H1 (cell line): ENCODE measurements around the gene PVALB. TPM values are rescaled to one million over a fixed set of nuclear protein-coding genes. Genes with fewer than 3 reads are reported as not detected.

Experiments
- ATF2 ChIP-seq: IDR thresholded peaks from 2 replicates; pipeline ENCODE4 v1.6.1; 2012; ENCODE audit warnings: low read length, inconsistent platforms
- CHD7 ChIP-seq: fragments of 300-600 bp; sonication (generic); IDR thresholded peaks from 2 replicates; pipeline ENCODE4 v1.7.1; 2012; ENCODE audit warnings: low read length, moderate library complexity, mild to moderate bottlenecking, inconsistent platforms; ENCODE audit not compliant: insufficient replicate concordance
- RBBP5 ChIP-seq: IDR thresholded peaks from 2 replicates; pipeline ENCODE4 v1.7.1; 2012; ENCODE audit warnings: low read depth, mild to moderate bottlenecking, inconsistent platforms, low read length, moderate library complexity, borderline replicate concordance
- SAP30 ChIP-seq: fragments of 300-600 bp; sonication (generic); IDR thresholded peaks from 2 replicates; pipeline ENCODE4 v1.7.1; 2012; ENCODE audit warnings: low read length, moderate library complexity, mild to moderate bottlenecking, inconsistent platforms; ENCODE audit not compliant: insufficient read depth, insufficient replicate concordance
- SIX5 ChIP-seq: IDR thresholded peaks from 2 replicates; pipeline ENCODE4 v1.6.1; 2011; ENCODE audit warnings: mild to moderate bottlenecking, low read depth, low read length
- SP1 ChIP-seq: IDR thresholded peaks from 2 replicates; pipeline ENCODE4 v1.6.1; 2011; ENCODE audit warnings: low read depth, low read length
- TCF12 ChIP-seq: IDR thresholded peaks from 2 replicates; pipeline ENCODE4 v1.6.1; 2011; ENCODE audit warnings: low read depth, mild to moderate bottlenecking, low read length
- TEAD4 ChIP-seq: IDR thresholded peaks from 2 replicates; pipeline ENCODE4 v1.6.1; 2012; ENCODE audit warnings: low read depth, low read length, inconsistent platforms, mixed read lengths
- polyA plus RNA-seq, 7 experiments: library from polyadenylated mRNA; depleted of rRNA in 3 of 7; stranded (reverse) in 5 of 7; unstranded in 2 of 7; fragments of >200 nt in 5 of 7; fragments of 200-250 nt in 2 of 7; gene quantifications; 1 replicate in 5 of 7; 2 replicates in 1 of 7; 4 replicates in 1 of 7; pipeline versions ENCODE4 v1.2.1 to v1.2.3, GENCODE V29; 2011 to 2013; ENCODE audit warnings: missing spikeins in 2 of 7, mixed read lengths in 2 of 7
- total RNA-seq: library from RNA; stranded (reverse); fragmentation: NEBNext Ultra II Directional; extraction: Animal tissue kit (Norgen Biotek cat#: 25700); gene quantifications from 2 replicates; pipeline ENCODE4 v1.2.1, GENCODE V29; 2021

Gene PVALB
- total and polyA plus RNA-seq, 2 of the 8 experiments (the other 6 are each of a cell fraction or from before 2014, with no cell fraction given) = 1.7 to 5.4 TPM

DNA sequence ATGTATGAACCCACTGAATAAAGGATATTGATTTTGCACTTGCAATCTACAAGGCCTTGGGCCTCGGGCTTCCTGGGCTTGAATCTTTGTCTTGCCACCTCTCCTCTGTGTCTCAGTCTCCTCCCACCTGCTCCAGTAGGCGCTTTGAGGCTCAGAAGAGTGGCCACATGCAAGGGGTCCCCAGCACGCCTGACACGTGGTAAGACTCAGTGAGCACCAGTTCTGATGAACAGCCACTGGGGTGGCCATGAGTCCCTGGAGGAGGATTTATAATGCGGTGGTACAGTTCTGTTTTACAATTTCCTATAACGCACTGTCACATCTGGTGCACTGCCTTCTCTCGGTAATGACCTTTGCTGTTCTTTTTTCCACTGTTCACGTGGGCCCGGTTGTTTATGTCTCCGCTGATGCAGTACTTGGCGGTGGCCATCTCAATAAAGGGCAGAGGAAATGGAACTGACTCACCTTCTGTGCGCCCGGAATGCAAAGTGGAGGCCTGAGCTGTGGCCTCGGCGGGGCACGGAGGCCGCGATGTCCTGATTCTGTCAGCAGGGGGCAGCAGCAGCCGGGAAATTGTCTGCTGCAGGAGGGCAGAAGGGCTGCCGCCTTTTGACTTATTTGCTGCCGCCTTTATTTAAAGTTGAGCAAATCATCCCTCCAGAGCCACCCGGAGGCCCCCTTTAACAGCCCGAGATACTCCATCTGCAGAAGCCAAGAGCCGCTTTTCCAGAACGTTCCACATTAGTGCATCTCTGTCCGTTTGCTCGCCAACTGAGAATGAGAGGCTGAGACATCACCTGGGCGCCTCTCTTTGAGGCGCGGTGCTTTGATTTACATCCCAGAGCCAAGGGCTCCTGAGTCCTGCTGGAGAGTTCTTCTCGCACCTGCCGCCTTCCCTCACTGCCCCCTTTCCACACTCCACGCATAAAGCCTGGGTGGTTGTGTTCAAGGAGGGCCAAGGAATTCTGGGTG, 34.9 kb downstream of the PVALB start (continued):
- TF ChIP-seq CHD7 = no peak
- peak; percentile 93 for TF ChIP-seq TEAD4
- no peak for TF ChIP-seq SP1
- no peak for TF ChIP-seq ATF2
- no peak for TF ChIP-seq TCF12
- TF ChIP-seq SAP30 = no peak
- TF ChIP-seq RBBP5 = no peak
- TF ChIP-seq SIX5 = no peak
